HEK293 (cell line): ENCODE data around the gene KIFAP3.
A peak's percentile ranks its signal among the peaks of the same experiment; 100 is the strongest.

Experiments
- BCL6B ChIP-seq: fragments of 450-650 bp; formaldehyde crosslinking; IDR thresholded peaks from 2 replicates; pipeline ENCODE4 v1.5.1; 2017; ENCODE audit warnings: missing biosample characterization, missing genetic modification characterization
- CTCF ChIP-seq: fragments of 450-650 bp; formaldehyde crosslinking; IDR thresholded peaks from 2 replicates; pipeline ENCODE4 v1.5.1; 2016; ENCODE audit warnings: missing biosample characterization, missing genetic modification characterization
- GFI1B ChIP-seq: fragments of 450-650 bp; formaldehyde crosslinking; IDR thresholded peaks from 2 replicates; pipeline ENCODE4 v1.5.1; 2016; ENCODE audit warnings: missing biosample characterization, missing genetic modification characterization
- HOXD13 ChIP-seq: sonication (generic); formaldehyde crosslinking; IDR thresholded peaks from 2 replicates; pipeline ENCODE4 v1.8.0; 2022; ENCODE audit warnings: missing genetic modification reagents, borderline replicate concordance
- KLF1 ChIP-seq: fragments of 450-650 bp; formaldehyde crosslinking; IDR thresholded peaks from 2 replicates; pipeline ENCODE4 v1.5.1; 2016; ENCODE audit warnings: missing biosample characterization, missing genetic modification characterization
- PRDM10 ChIP-seq: fragments of 450-650 bp; formaldehyde crosslinking; IDR thresholded peaks from 2 replicates; pipeline ENCODE4 v1.5.1; 2016; ENCODE audit warnings: missing biosample characterization, missing genetic modification characterization
- PRDM6 ChIP-seq: fragments of 450-650 bp; formaldehyde crosslinking; IDR thresholded peaks from 2 replicates; pipeline ENCODE4 v1.5.1; 2017; ENCODE audit warnings: missing biosample characterization, missing genetic modification characterization
- SETDB1 ChIP-seq: IDR thresholded peaks from one replicate; pipeline ENCODE4 v1.6.1; 2017; ENCODE audit warnings: mild to moderate bottlenecking, low read length, moderate library complexity, mixed read lengths; ENCODE audit not compliant: insufficient read length
- TSHZ1 ChIP-seq: fragments of 450-650 bp; formaldehyde crosslinking; IDR thresholded peaks from 2 replicates; pipeline ENCODE4 v1.5.1; 2016; ENCODE audit warnings: missing biosample characterization, missing genetic modification characterization, borderline replicate concordance
- ZBTB21 ChIP-seq: fragments of 450-650 bp; formaldehyde crosslinking; IDR thresholded peaks from 2 replicates; pipeline ENCODE4 v1.5.1; 2017; ENCODE audit warnings: missing biosample characterization, missing genetic modification characterization
- ZBTB44 ChIP-seq: fragments of 450-650 bp; IDR thresholded peaks from 2 replicates; pipeline ENCODE4 v1.5.1; 2018; ENCODE audit warnings: missing biosample characterization, mild to moderate bottlenecking, missing genetic modification characterization
- ZBTB48 ChIP-seq: fragments of 450-650 bp; formaldehyde crosslinking; IDR thresholded peaks from 2 replicates; pipeline ENCODE4 v1.5.1; 2016; ENCODE audit warnings: missing biosample characterization, missing genetic modification characterization
- ZFP37 ChIP-seq: fragments of 450-650 bp; formaldehyde crosslinking; IDR thresholded peaks from 2 replicates; pipeline ENCODE4 v1.5.1; 2016; ENCODE audit warnings: missing biosample characterization, missing genetic modification characterization
- ZIC2 ChIP-seq: fragments of 450-650 bp; formaldehyde crosslinking; IDR thresholded peaks from 2 replicates; pipeline ENCODE4 v1.5.1; 2016; ENCODE audit warnings: missing biosample characterization, missing genetic modification characterization
- ZNF138 ChIP-seq: fragments of 450-650 bp; formaldehyde crosslinking; IDR thresholded peaks from 2 replicates; pipeline ENCODE4 v1.5.1; 2016; ENCODE audit warnings: missing biosample characterization, missing genetic modification characterization, borderline replicate concordance
- ZNF18 ChIP-seq: fragments of 450-650 bp; formaldehyde crosslinking; IDR thresholded peaks from 2 replicates; pipeline ENCODE4 v1.5.1; 2016; ENCODE audit warnings: missing biosample characterization, missing genetic modification characterization
- ZNF341 ChIP-seq: fragments of 450-650 bp; formaldehyde crosslinking; IDR thresholded peaks from 2 replicates; pipeline ENCODE4; 2016; ENCODE audit warnings: low read depth, missing biosample characterization, missing genetic modification characterization
- ZNF362 ChIP-seq: fragments of 450-650 bp; formaldehyde crosslinking; IDR thresholded peaks from 2 replicates; pipeline ENCODE4 v1.5.1; 2016; ENCODE audit warnings: missing biosample characterization, missing genetic modification characterization
- ZNF585B ChIP-seq: fragments of 450-650 bp; formaldehyde crosslinking; IDR thresholded peaks from 2 replicates; pipeline ENCODE4 v1.5.1; 2016; ENCODE audit warnings: missing biosample characterization, missing genetic modification characterization
- ZNF654 ChIP-seq: fragments of 450-650 bp; formaldehyde crosslinking; IDR thresholded peaks from 2 replicates; pipeline ENCODE4 v1.5.1; 2016; ENCODE audit warnings: low read depth, missing biosample characterization, missing genetic modification characterization
- ZNF670 ChIP-seq: fragments of 450-650 bp; formaldehyde crosslinking; IDR thresholded peaks from 2 replicates; pipeline ENCODE4 v1.5.1; 2016; ENCODE audit warnings: missing biosample characterization, missing genetic modification characterization, low read depth
- ZNF785 ChIP-seq: fragments of 450-650 bp; formaldehyde crosslinking; IDR thresholded peaks from 2 replicates; pipeline ENCODE4 v1.5.1; 2016; ENCODE audit warnings: missing biosample characterization, missing genetic modification characterization

KIFAP3 gene

GRCh38 chr1:169893645-169894423, 180.7 kb downstream of the KIFAP3 start, which contains the start of gene SCYL3 (continued):
- TF ChIP-seq PRDM6 (0 out of 2 replicates have a peak, but pooled peaks have one; percentile 6), CTCF (peak; percentile 13; the same call in 1 of the 2 replicates), GFI1B (tag by site-specific recombination) (no peak), ZNF341 (tag by site-specific recombination) (peak; percentile 84), ZBTB21 (tag by site-specific recombination) (peak; percentile 97), HOXD13 (CRISPR knock-in tag) (no peak), BCL6B (tag by site-specific recombination) (no peak; the same call in 1 of the 2 replicates), ZBTB48 (no peak), ZNF670 (tag by site-specific recombination) (no peak), ZIC2 (tag by site-specific recombination) (0 out of 2 replicates have a peak, but pooled peaks have one; percentile 16), ZNF362 (tag by site-specific recombination) (no peak), ZNF654 (tag by site-specific recombination) (no peak), ZFP37 (tag by site-specific recombination) (peak; percentile 97), ZNF585B (no peak), ZNF138 (tag by site-specific recombination) (no peak), KLF1 (tag by site-specific recombination) (peak; percentile 61), TSHZ1 (tag by site-specific recombination) (no peak), ZBTB44 (tag by site-specific recombination) (no peak), ZNF785 (no peak), ZNF18 (no peak), PRDM10 (tag by site-specific recombination) (peak; percentile 86), SETDB1 (no peak)
